ENCODE results near the gene TRAPPC3.

TRAPPC3 gene

DNA sequence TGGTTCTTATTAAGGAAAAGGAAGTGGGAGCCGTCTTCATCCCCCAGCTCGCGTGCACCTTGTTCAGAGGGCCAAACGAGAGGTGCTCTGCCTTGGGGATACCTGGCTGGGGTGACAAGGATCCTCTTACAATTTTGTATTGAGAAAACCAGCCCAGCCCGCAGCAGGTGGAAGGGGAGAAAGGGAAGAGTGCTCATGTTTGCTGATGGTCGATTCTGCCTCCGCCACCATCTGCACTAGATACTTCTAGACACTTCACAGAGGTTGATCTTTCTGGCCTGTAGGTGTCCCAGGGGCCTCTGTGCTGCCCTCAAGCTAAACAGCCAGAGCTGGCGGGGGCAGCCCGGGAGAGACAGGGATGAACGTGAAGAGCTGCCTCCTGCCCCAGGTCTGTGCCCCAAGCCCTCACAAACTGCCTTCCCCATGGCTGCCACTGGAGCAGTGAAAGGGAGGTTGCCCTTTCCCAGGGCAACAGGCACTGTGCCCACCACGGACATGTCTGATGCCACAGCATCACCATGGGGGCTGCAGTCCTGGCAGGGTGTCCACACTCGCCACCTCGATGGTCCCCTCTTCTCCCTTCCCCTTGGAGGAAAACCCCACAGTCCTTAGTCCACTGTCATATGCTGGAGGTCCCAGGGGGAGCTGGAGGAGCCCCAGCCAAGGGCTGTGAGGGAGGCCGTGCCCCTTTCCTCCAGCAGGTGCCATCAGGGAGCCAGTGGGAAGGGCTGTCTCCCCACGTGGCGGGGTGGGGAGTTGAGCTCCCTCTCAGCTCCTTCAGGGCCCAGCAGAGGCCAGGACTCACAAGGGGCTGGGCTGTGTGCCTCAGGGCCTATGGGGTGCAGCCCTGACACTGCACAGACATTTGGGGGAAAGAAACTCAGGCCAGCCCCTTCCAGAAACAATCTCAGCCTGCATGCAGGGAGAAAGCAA, 52.5 kb downstream of the TRAPPC3 start:
- no peak overlapping the region for H3K27ac ChIP-seq
- H2AFZ ChIP-seq, result no peak overlapping the region
- TF ChIP-seq, protein P1, sequence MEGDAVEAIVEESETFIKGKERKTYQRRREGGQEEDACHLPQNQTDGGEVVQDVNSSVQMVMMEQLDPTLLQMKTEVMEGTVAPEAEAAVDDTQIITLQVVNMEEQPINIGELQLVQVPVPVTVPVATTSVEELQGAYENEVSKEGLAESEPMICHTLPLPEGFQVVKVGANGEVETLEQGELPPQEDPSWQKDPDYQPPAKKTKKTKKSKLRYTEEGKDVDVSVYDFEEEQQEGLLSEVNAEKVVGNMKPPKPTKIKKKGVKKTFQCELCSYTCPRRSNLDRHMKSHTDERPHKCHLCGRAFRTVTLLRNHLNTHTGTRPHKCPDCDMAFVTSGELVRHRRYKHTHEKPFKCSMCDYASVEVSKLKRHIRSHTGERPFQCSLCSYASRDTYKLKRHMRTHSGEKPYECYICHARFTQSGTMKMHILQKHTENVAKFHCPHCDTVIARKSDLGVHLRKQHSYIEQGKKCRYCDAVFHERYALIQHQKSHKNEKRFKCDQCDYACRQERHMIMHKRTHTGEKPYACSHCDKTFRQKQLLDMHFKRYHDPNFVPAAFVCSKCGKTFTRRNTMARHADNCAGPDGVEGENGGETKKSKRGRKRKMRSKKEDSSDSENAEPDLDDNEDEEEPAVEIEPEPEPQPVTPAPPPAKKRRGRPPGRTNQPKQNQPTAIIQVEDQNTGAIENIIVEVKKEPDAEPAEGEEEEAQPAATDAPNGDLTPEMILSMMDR (IDR thresholded peaks at IDR 0.05), result no peak
- H3K4me1 ChIP-seq, result no peaks in the 10 kb centered on the region
- H3K79me2 ChIP-seq, result no peaks in the 10 kb centered on the region
- H3K4me2 ChIP-seq (ENCODE audit: low read length), result no peak overlapping the region
- H3K36me3 ChIP-seq (ENCODE audit: control insufficient read depth, insufficient read depth, low read length), result no peaks in the 10 kb centered on the region
- H3K4me3 ChIP-seq (ENCODE audit: low read depth, low read length), result no peak overlapping the region
- no peak overlapping the region for H3K9ac ChIP-seq
- H3K9me3 ChIP-seq (ENCODE audit: control insufficient read depth, low read length), result no peaks in the 10 kb centered on the region
- no peaks in the 10 kb centered on the region for H3K27me3 ChIP-seq (ENCODE audit: control insufficient read depth, insufficient read depth, low read length)

DNA sequence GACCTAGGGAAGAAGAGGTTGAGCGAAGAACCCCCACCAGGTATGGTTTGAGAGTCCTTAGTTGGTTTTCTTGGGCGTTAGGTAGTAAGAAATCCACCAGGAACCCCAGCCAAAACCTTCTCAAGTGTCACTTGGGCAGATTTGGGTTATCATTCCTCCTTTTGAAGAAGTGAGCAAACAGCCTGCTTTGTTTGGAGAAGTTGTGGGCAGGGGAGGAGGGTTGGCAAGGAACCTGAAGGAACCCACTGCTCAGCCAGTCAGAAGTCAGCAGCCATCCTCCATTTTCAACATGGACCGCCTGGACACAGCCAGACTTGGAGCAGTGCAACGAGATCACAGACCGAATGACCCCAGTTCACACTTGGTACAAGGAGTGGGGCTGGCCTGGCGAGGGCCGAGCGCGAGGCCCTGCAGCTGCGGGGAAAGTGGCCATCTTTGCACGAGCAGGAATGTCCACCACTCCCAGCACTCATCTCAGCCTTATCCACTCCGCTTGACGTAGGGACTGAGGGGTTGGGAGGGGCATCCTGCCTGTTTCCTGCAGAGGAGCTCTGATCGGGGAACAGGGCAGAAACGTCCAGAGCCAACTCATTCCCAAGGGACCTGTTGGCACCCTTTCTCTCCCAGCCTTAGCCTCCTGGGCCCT, 53.4 kb downstream of the TRAPPC3 start:
- no peak overlapping the region for H3K4me2 ChIP-seq (ENCODE audit: low read length)
- H3K27me3 ChIP-seq (ENCODE audit: control insufficient read depth, insufficient read depth, low read length), result no peaks in the 10 kb centered on the region
- no peaks in the 10 kb centered on the region for H3K9me3 ChIP-seq (ENCODE audit: control insufficient read depth, low read length)
- H3K79me2 ChIP-seq, result no peaks in the 10 kb centered on the region
- TF ChIP-seq, protein P1 (IDR thresholded peaks at IDR 0.05), result no peak
- no peaks in the 10 kb centered on the region for H3K4me1 ChIP-seq
- no peak overlapping the region for H3K27ac ChIP-seq
- no peak overlapping the region for H3K4me3 ChIP-seq (ENCODE audit: low read depth, low read length)
- no peak overlapping the region for H3K9ac ChIP-seq
- no peaks in the 10 kb centered on the region for H3K36me3 ChIP-seq (ENCODE audit: control insufficient read depth, insufficient read depth, low read length)
- H2AFZ ChIP-seq, result no peak overlapping the region

DNA sequence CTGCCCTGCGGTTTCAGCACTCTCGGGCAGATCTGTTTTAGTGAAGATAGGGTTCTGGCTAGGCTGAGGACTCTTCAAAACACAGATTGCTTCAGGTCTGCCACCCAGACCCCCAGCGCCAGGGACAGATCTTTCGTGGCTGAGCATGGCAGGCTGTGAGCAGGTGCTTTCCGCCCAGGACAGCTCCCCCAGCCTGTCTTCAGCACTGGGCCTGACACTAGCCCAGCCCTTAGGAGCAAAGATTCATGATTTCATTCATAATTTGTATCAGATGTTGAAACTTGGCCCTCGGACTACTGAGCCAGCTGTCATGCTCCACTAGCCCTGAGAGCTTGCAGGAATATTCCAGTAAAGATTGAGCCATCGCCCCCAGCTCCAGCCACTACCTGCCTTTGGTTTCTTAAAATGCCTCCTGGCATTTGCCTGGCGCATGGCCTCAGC, 54.6 kb downstream of the TRAPPC3 start:
- Histone ChIP-seq H3K4me1 (no peaks in the 10 kb centered on the region), H3K79me2 (no peaks in the 10 kb centered on the region), H3K27ac (no peak overlapping the region), H3K27me3 (ENCODE audit: control insufficient read depth, insufficient read depth, low read length) (no peaks in the 10 kb centered on the region), H3K4me3 (ENCODE audit: low read depth, low read length) (no peak overlapping the region), H3K9ac (no peak overlapping the region), H3K4me2 (ENCODE audit: low read length) (no peak overlapping the region), H2AFZ (no peak overlapping the region), H3K36me3 (ENCODE audit: control insufficient read depth, insufficient read depth, low read length) (no peaks in the 10 kb centered on the region), H3K9me3 (ENCODE audit: control insufficient read depth, low read length) (no peaks in the 10 kb centered on the region)
- TF ChIP-seq, protein P1 (IDR thresholded peaks at IDR 0.05), result no peak

DNA sequence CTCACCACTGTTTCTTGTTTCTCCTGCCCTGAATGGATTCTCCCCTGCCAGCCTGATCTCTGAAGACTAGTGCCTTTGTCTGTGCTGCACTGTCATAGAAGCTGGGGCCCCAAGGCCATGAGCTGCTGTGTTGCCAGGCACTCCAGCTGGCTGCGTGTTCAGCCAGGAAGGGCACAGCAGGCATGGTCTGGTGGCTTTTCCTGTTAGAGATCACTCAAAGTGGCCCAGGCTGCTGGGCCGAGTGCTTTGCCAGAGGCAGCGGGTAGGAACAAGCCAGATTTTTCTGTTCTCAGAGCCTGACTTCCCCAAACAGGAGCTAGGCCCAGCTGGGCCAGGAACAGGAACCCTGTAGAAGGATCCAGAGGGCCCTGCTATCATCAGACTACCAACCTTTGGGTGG, 55.4 kb downstream of the TRAPPC3 start:
- Histone ChIP-seq H3K27me3 (ENCODE audit: control insufficient read depth, insufficient read depth, low read length) (no peaks in the 10 kb centered on the region), H2AFZ (no peak overlapping the region), H3K9me3 (ENCODE audit: control insufficient read depth, low read length) (no peaks in the 10 kb centered on the region), H3K4me2 (ENCODE audit: low read length) (no peak overlapping the region), H3K4me3 (ENCODE audit: low read depth, low read length) (no peak overlapping the region), H3K79me2 (no peaks in the 10 kb centered on the region), H3K27ac (no peak overlapping the region), H3K36me3 (ENCODE audit: control insufficient read depth, insufficient read depth, low read length) (no peaks in the 10 kb centered on the region), H3K9ac (no peak overlapping the region), H3K4me1 (no peaks in the 10 kb centered on the region)
- TF ChIP-seq, protein P1 (IDR thresholded peaks at IDR 0.05), result no peak
